ENCODE results near the gene RAB8B. TPM values are rescaled to one million over a fixed set of nuclear protein-coding genes. Genes with fewer than 3 reads are reported as not detected.
"Not testable (repeated sequence)": the region's sequence is repeated elsewhere in the genome, so short reads cannot be mapped to it uniquely, and the experiment has no call there.

The RAB8B gene
- total and polyA plus RNA-seq, 2 donors from 2014 or later, result 7.1 to 33.6 TPM

DNA sequence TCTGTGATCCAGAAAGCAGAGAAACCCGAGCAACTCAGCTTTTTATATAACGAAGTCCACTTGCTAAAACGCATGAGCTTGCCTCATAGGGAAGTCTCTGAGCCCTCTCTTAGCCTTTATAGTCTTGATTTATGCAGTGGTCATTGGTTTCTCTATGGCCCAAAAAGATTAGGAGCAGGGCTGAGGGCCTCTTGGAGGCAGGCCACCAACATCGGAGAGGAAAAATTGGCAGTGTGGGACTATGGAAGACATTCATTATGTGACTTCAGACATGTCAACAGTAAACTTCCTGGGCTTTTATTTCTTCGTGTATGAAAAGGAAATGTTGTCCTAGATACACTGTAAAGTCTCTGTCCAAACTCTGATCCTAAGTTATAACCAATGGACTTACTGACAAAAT is 13.5 kb downstream of the RAB8B start:
- no peaks in the 10 kb centered on the region for H3K27me3 ChIP-seq (ENCODE audit: control insufficient read depth, insufficient read depth, low read length)
- no peak overlapping the region for H3K9ac ChIP-seq (ENCODE audit: low read length in 3 of 3)
- H3K4me3 ChIP-seq (ENCODE audit: low read length in 3 of 3), result no peak overlapping the region
- H3K36me3 ChIP-seq (ENCODE audit: control insufficient read depth in 2 of 3, insufficient read depth in 3 of 3, low read length in 3 of 3), result no peaks in the 10 kb centered on the region
- TF ChIP-seq, protein P1, sequence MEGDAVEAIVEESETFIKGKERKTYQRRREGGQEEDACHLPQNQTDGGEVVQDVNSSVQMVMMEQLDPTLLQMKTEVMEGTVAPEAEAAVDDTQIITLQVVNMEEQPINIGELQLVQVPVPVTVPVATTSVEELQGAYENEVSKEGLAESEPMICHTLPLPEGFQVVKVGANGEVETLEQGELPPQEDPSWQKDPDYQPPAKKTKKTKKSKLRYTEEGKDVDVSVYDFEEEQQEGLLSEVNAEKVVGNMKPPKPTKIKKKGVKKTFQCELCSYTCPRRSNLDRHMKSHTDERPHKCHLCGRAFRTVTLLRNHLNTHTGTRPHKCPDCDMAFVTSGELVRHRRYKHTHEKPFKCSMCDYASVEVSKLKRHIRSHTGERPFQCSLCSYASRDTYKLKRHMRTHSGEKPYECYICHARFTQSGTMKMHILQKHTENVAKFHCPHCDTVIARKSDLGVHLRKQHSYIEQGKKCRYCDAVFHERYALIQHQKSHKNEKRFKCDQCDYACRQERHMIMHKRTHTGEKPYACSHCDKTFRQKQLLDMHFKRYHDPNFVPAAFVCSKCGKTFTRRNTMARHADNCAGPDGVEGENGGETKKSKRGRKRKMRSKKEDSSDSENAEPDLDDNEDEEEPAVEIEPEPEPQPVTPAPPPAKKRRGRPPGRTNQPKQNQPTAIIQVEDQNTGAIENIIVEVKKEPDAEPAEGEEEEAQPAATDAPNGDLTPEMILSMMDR (IDR thresholded peaks at IDR 0.05; ENCODE audit: borderline replicate concordance, extremely low read depth, insufficient read depth), result no peak
- FAIRE-seq, result no peak
- peaks cover 0 to 13% (median 4%) of the 10 kb centered on the region in 3 donors for H3K4me1 ChIP-seq (ENCODE audit: control insufficient read depth in 2 of 3, insufficient read depth in 2 of 3, low read depth in 1 of 3, low read length in 3 of 3)
- intact Hi-C loops (cut with DNase I), result no loop called here
- peak in 3 of 5 donors; percentile 15 to 86 (median 27) for DNase-seq
- peak overlapping the region in 1 of 2 donors; percentile 13 for H3K27ac ChIP-seq (ENCODE audit: low read depth in 2 of 2, low read length in 2 of 2)
- no peaks in the 10 kb centered on the region for H3K9me3 ChIP-seq (ENCODE audit: control insufficient read depth in 2 of 3, insufficient read depth in 1 of 3, low read length in 3 of 3)

DNA sequence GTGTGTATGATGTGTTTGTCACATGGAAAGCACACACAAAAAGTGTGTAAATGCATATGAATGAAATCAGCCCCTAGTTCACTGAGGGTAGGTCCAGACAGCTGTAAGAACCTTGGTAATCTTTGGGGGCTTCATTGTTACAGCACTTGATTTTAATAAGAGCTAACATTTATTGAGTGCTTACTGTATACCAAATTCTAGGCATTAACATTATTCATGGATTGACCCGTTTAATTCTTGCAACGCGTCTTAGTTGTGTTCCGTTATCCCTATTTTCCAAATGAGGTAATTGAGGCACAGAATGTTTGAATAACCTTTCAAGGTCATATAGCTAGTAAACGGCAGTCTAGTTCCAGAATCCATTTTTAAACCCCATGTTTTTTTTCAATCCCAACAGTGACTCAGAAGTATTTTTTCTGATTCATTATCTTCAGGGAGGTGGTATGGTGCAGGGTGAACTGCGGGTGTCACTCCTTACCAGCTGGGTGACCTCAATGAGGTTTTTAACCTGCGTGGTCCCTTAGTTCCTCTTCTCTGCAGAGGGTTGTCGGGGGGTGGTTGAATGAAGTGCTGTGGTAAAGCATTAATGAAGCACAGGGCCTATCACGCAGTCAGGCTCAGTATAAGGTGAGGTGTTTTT is 14.2 kb downstream of the RAB8B start:
- Histone ChIP-seq H3K4me3 (ENCODE audit: low read length in 3 of 3) (no peak overlapping the region), H3K27ac (ENCODE audit: low read depth in 2 of 2, low read length in 2 of 2) (peak overlapping the region in 1 of 2 donors; percentile 13), H3K27me3 (ENCODE audit: control insufficient read depth, insufficient read depth, low read length) (no peaks in the 10 kb centered on the region), H3K4me1 (ENCODE audit: control insufficient read depth in 2 of 3, insufficient read depth in 2 of 3, low read depth in 1 of 3, low read length in 3 of 3) (peaks cover 0 to 13% (median 4%) of the 10 kb centered on the region in 3 donors), H3K9me3 (ENCODE audit: control insufficient read depth in 2 of 3, insufficient read depth in 1 of 3, low read length in 3 of 3) (no peaks in the 10 kb centered on the region), H3K36me3 (ENCODE audit: control insufficient read depth in 2 of 3, insufficient read depth in 3 of 3, low read length in 3 of 3) (no peaks in the 10 kb centered on the region), H3K9ac (ENCODE audit: low read length in 3 of 3) (no peak overlapping the region)
- intact Hi-C loops (cut with DNase I), result no loop called here
- FAIRE-seq (no peak), DNase-seq (no peak)
- TF ChIP-seq, protein P1 (IDR thresholded peaks at IDR 0.05; ENCODE audit: borderline replicate concordance, extremely low read depth, insufficient read depth), result no peak

DNA sequence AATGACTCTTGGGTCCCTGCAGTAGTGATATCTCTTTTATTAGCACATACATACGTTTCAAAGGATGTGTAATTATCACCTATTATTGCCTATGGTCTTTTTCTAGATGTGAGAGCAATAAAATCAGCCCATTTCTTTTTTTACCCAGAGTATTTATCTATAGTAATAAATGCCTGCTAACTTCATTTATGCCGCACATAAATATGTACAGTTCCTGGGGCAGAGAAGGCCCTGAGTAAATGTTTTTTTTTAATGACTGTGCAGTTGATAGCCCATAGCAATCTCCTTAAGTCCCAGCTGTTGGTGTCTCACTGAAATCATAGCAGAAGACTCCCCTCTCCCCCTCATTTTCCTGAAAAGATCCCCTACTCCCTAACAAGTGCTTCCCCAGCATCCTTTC is 16.7 kb downstream of the RAB8B start:
- H3K9ac ChIP-seq (ENCODE audit: low read length in 3 of 3), result no peak overlapping the region
- no peak overlapping the region for H3K4me3 ChIP-seq (ENCODE audit: low read length in 3 of 3)
- FAIRE-seq (no peak), DNase-seq (no peak)
- no peak overlapping the region for H3K27ac ChIP-seq (ENCODE audit: low read depth in 2 of 2, low read length in 2 of 2)
- H3K9me3 ChIP-seq (ENCODE audit: control insufficient read depth in 2 of 3, insufficient read depth in 1 of 3, low read length in 3 of 3), result no peaks in the 10 kb centered on the region
- TF ChIP-seq, protein P1 (IDR thresholded peaks at IDR 0.05; ENCODE audit: borderline replicate concordance, extremely low read depth, insufficient read depth), result no peak
- peaks cover 0 to 18% (median 4%) of the 10 kb centered on the region in 3 donors for H3K4me1 ChIP-seq (ENCODE audit: control insufficient read depth in 2 of 3, insufficient read depth in 2 of 3, low read depth in 1 of 3, low read length in 3 of 3)
- H3K36me3 ChIP-seq (ENCODE audit: control insufficient read depth in 2 of 3, insufficient read depth in 3 of 3, low read length in 3 of 3), result no peaks in the 10 kb centered on the region
- H3K27me3 ChIP-seq (ENCODE audit: control insufficient read depth, insufficient read depth, low read length), result no peaks in the 10 kb centered on the region
- intact Hi-C loops (cut with DNase I), result no loop called here

DNA sequence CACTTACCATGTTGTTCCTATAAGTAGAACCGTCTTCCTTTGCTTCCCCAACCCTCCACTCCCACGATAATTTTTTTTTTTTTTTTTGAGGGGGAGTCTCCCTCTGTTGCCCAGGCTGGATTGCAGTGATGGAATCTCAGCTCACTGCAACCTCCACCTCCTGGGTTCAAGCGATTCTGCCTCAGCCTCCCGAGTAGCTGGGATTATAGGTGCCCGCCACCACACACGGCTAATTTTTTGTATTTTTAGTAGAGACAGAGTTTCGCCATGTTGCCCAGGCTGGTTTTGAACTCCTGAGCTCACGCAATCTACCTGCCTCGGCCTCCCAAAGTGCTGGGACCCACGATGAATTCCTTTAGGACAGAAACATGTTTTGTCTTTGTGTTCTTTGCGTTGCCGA is 19.4 kb downstream of the RAB8B start:
- H3K9ac ChIP-seq (ENCODE audit: low read length in 3 of 3); H3K27me3 ChIP-seq (ENCODE audit: control insufficient read depth, insufficient read depth, low read length); H3K9me3 ChIP-seq (ENCODE audit: control insufficient read depth in 2 of 3, insufficient read depth in 1 of 3, low read length in 3 of 3); H3K36me3 ChIP-seq (ENCODE audit: control insufficient read depth in 2 of 3, insufficient read depth in 3 of 3, low read length in 3 of 3); FAIRE-seq; DNase-seq; intact Hi-C loops (cut with DNase I); H3K27ac ChIP-seq (ENCODE audit: low read depth in 2 of 2, low read length in 2 of 2); H3K4me3 ChIP-seq (ENCODE audit: low read length in 3 of 3): not testable (repeated sequence)
- peaks cover 0 to 14% (median 0%) of the 10 kb centered on the region in 3 donors for H3K4me1 ChIP-seq (ENCODE audit: control insufficient read depth in 2 of 3, insufficient read depth in 2 of 3, low read depth in 1 of 3, low read length in 3 of 3)
